Activated CD4-positive, alpha-beta T cell treated with anti-CD3 and anti-CD28 coated beads, Interleukin-2, amount 50 U/mL, for 16 hours (primary cell): Measurements from ENCODE around the gene UBXN11.
"Not testable (repeated sequence)": the region's sequence is repeated elsewhere in the genome, so short reads cannot be mapped to it uniquely, and the experiment has no call there.

Source experiments
- DNase-seq: peaks from one replicate; pipeline ENCODE4 v3.0.0-alpha.2; 2020

The UBXN11 gene

DNA sequence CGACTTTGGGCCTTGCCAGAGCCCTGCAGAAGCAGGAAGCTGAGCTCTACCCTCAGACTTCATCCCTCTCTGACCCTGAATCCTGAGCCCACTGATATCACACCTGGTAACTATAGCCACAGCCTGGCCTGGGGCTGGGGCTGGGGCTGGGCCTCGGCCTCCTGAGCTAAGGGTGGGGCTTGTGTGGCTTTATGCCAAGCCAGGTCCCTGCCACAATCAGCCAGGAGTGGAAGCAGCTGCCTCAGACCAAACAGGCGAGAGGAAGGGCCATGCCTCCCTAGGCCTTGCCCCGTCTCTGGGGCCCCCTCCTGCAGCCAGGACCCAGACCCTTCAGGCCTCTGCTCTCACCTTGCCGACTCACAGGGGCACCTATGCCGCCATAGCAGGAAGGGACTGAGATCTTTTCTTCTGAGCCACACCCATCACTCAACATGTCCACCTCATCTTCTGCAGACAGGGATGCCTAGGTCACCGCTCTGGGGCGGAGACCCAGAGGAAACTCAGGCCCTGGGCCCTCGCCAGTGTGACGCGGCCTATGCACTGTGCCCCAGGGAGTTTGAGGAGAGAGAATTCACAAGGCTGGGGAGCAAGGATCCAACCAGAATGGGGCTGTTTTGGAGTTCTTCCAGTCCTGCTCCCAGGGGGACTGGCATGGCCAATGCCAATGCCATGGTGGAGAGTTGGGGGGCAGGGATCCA lies 5.7 kb downstream of the UBXN11 start:
- no peak for DNase-seq

DNA sequence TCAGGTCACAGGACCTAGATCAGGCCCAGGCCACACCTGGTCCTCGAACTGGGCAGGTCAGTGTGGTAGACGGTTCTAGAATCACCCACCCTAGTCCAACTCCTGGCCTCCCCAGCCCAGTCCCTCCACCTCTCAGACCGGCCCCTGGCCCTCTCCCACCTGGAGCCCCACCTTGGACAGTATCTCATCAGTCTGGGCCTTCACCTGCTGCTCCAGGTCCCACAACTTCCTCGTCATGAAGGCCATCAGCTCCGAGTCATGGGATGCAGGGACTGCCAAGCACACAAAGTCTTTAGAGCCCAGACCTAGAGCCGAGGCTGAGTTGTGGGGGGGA lies 8.7 kb downstream of the UBXN11 start:
- DNase-seq: no peak

DNA sequence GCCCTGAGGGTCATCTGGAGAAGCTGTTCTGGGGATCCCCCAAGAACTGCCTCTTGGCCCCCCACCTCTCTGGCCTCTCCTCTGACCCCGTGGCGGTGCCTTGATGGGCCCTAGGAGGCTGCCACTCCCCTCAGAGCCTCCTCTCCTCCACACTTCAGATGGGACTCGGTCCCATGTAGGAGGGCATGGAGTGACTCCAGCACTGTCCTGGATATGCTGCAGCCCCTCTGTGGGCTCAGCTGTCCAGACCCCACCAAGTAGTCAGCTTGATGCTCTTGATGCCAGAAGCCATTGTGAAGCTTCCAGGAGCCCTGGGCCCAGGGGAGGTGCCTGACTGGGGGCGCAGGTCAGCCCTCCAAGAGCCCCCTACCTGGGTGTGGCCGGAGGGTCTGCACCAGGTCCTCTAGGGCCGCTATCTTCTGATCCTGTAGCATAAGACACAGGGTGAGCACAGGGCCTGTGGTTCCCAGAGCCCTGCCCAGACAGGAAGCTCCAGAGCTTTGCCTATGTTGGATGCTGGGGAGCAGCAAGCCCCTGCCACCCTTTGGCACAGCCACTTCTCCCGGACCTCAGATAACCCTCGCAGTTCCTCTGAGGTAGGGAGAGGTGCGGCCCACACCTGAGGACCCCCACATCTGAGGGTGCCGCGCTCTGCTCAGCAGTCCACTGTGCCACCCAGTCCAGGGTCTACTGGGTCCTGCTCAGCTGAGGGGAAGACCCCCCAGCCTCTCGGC lies 9.2 kb downstream of the UBXN11 start:
- no peak for DNase-seq

GRCh38 chr1:26296340-26297056 lies 9.9 kb downstream of the UBXN11 start:
- no peak for DNase-seq

- DNase-seq: no peak
Measured at GRCh38 chr1:26295194-26296138, 11.0 kb downstream of the UBXN11 start.

- DNase-seq: no peak
Measured at GRCh38 chr1:26293911-26294463, 12.4 kb downstream of the UBXN11 start.

DNA sequence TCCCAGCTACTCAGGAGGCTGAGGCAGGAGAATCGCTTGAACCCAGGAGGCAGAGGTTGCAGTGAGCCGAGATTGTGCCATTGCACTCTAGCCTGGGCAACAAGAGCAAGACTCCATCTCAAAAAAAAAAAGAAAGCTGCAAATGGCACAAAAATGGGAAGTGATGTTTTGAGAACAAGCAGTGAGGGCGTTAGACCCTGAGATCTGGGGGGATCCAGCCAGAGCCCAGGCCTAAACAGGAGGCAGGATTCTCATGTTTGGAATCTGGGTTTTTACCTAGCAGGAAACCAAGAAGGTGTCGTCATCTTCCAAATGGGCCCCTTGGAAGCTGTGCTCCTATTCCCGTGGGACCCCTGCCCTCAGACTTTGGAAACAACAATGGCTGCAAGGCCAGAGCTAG lies 13.7 kb downstream of the UBXN11 start:
- not testable (repeated sequence) for DNase-seq

- DNase-seq: no peak
Measured at GRCh38 chr1:26291939-26292338, 14.5 kb downstream of the UBXN11 start.

GRCh38 chr1:26291433-26291832 lies 15.0 kb downstream of the UBXN11 start:
- DNase-seq: no peak

- no peak for DNase-seq
Measured at GRCh38 chr1:26290882-26291261, 15.6 kb downstream of the UBXN11 start.

- no peak for DNase-seq
Measured at GRCh38 chr1:26290122-26290881, 16.1 kb downstream of the UBXN11 start.

- DNase-seq: peak; percentile 57
Measured at GRCh38 chr1:26289158-26290059, 17.0 kb downstream of the UBXN11 start.

DNA sequence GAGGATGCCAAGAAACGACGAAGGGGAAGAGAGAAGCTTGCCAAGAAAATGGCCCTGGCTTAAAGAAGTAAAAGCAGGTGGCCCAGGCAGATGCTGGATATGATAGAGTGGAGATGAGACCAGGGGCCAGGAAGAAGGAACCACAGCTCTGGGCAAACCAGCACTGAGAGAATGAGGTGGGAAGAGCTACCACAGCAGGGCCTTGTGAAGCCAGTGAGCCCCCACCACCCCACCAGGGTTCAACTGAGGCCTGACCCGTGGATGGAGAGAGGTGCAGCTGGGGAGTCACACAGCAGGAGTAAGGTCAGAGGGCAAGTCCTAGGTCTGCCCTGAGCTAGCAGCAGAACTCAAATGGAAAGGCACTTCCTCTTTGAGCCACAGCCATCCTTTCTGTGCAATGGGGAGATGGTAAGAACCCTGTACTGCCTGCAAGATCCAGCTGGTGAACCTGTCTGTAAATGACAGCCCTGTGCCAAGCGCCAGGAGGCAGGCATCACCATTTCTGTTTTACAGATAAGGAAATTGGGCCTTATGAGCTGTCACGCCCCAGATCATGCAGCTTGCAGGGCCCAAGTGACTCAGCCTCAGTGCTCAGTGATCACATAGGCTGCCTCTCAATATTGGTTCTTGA lies 18.0 kb downstream of the UBXN11 start:
- peak; percentile 85 for DNase-seq

GRCh38 chr1:26287811-26288210 lies 18.6 kb downstream of the UBXN11 start:
- DNase-seq: no peak

- DNase-seq: peak; percentile 87
Measured at GRCh38 chr1:26287033-26287711, 19.3 kb downstream of the UBXN11 start.

- DNase-seq: no peak
Measured at GRCh38 chr1:26286064-26286416, 20.4 kb downstream of the UBXN11 start.

- peak; percentile 68 for DNase-seq
Measured at GRCh38 chr1:26285366-26286063, 20.9 kb downstream of the UBXN11 start.

- peak; percentile 96 for DNase-seq
Measured at GRCh38 chr1:26284597-26285347, 21.7 kb downstream of the UBXN11 start.
